Stimulated activated CD4-positive, alpha-beta T cell treated with anti-CD3 and anti-CD28 coated beads, Interleukin-4, amount 100 ng/mL, for 24 hours (primary cell): ENCODE measurements around the gene DSCAML1.

Source experiments
- DNase-seq: peaks from one replicate; pipeline ENCODE4 v3.0.0-alpha.2; 2020

The DSCAML1 gene

GRCh38 chr11:117572671-117573070 lies 224.3 kb downstream of the DSCAML1 start:
- DNase-seq, result no peak

GRCh38 chr11:117572129-117572528 lies 224.9 kb downstream of the DSCAML1 start:
- no peak for DNase-seq

GRCh38 chr11:117570701-117571100 lies 226.3 kb downstream of the DSCAML1 start:
- DNase-seq, result no peak

GRCh38 chr11:117569911-117570310 lies 227.1 kb downstream of the DSCAML1 start:
- no peak for DNase-seq

GRCh38 chr11:117565709-117566108 lies 231.3 kb downstream of the DSCAML1 start:
- DNase-seq, result no peak

- no peak for DNase-seq
Observed at GRCh38 chr11:117564321-117564720, 232.7 kb downstream of the DSCAML1 start.

GRCh38 chr11:117563556-117563955 lies 233.5 kb downstream of the DSCAML1 start:
- DNase-seq, result no peak

GRCh38 chr11:117562136-117562535 lies 234.9 kb downstream of the DSCAML1 start:
- no peak for DNase-seq

- no peak for DNase-seq
Observed at GRCh38 chr11:117560780-117561530, 236.1 kb downstream of the DSCAML1 start.

GRCh38 chr11:117559698-117560097 lies 237.3 kb downstream of the DSCAML1 start:
- DNase-seq, result no peak

GRCh38 chr11:117557361-117557760 lies 239.7 kb downstream of the DSCAML1 start:
- DNase-seq, result no peak

GRCh38 chr11:117554601-117555333 lies 242.2 kb downstream of the DSCAML1 start:
- DNase-seq, result no peak

- no peak for DNase-seq
Observed at GRCh38 chr11:117552626-117553025, 244.4 kb downstream of the DSCAML1 start.

GRCh38 chr11:117551761-117552343 lies 245.2 kb downstream of the DSCAML1 start:
- DNase-seq, result no peak

- DNase-seq, result no peak
Observed at GRCh38 chr11:117550466-117550865, 246.6 kb downstream of the DSCAML1 start.

- no peak for DNase-seq
Observed at GRCh38 chr11:117549417-117549816, 247.6 kb downstream of the DSCAML1 start.

GRCh38 chr11:117548876-117549275 lies 248.1 kb downstream of the DSCAML1 start:
- no peak for DNase-seq

GRCh38 chr11:117547946-117548345 lies 249.1 kb downstream of the DSCAML1 start:
- DNase-seq, result no peak

- DNase-seq, result no peak
Observed at GRCh38 chr11:117547195-117547850, 249.7 kb downstream of the DSCAML1 start.

GRCh38 chr11:117546431-117547194 lies 250.4 kb downstream of the DSCAML1 start:
- DNase-seq, result no peak

- DNase-seq, result no peak
Observed at GRCh38 chr11:117545706-117546105, 251.3 kb downstream of the DSCAML1 start.

GRCh38 chr11:117544130-117544800 lies 252.8 kb downstream of the DSCAML1 start:
- DNase-seq, result no peak
